Measurements from ENCODE around the gene CYP11A1.

The CYP11A1 gene

GRCh38 chr15:74295800-74296199, 71.6 kb downstream of the CYP11A1 start:
- no peak for DNase-seq

- DNase-seq: peak; percentile 78
Observed at GRCh38 chr15:74294010-74294409, 73.4 kb downstream of the CYP11A1 start.

- DNase-seq: peak; percentile 36
Observed at GRCh38 chr15:74293021-74293810, 74.2 kb downstream of the CYP11A1 start.

GRCh38 chr15:74291101-74292071, 76.1 kb downstream of the CYP11A1 start:
- no peak for DNase-seq

- DNase-seq: no peak
Observed at GRCh38 chr15:74290645-74291044, 76.8 kb downstream of the CYP11A1 start.

GRCh38 chr15:74289671-74290070, 77.8 kb downstream of the CYP11A1 start:
- DNase-seq: no peak

All from NCI-H1694 treated with DMSO at 0.1 percent for 48 hours (cell line).